ENCODE measurements around the gene PCDH7.

Gene PCDH7

GRCh38 chr4:30728311-30728710 is 8.1 kb downstream of the PCDH7 start:
- H3K4me3 ChIP-seq (ENCODE audit: low read depth, low read length), result no peak overlapping the region
- TF ChIP-seq, protein P1, sequence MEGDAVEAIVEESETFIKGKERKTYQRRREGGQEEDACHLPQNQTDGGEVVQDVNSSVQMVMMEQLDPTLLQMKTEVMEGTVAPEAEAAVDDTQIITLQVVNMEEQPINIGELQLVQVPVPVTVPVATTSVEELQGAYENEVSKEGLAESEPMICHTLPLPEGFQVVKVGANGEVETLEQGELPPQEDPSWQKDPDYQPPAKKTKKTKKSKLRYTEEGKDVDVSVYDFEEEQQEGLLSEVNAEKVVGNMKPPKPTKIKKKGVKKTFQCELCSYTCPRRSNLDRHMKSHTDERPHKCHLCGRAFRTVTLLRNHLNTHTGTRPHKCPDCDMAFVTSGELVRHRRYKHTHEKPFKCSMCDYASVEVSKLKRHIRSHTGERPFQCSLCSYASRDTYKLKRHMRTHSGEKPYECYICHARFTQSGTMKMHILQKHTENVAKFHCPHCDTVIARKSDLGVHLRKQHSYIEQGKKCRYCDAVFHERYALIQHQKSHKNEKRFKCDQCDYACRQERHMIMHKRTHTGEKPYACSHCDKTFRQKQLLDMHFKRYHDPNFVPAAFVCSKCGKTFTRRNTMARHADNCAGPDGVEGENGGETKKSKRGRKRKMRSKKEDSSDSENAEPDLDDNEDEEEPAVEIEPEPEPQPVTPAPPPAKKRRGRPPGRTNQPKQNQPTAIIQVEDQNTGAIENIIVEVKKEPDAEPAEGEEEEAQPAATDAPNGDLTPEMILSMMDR (IDR thresholded peaks at IDR 0.05; ENCODE audit: low read depth, low read length), result no peak

DNA sequence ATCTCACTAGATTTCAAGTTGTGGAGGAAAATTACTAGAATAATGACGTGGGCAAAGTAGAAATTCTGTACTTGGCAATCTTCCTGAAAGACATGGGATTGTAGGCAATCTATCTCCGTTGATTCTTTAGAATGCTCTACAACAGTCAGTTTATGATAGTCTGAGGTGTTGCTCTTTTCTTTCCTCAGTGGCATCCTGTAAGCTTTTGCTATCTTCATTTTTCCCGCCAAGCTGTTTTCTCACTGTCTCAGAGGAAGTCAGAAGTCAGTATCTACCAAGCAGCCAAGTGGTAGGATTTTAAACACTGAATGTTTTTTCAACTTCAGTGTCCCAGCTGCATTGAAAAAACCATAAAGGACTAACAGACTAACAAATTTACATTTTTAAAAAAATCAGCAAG is 23.7 kb downstream of the PCDH7 start:
- no peak overlapping the region for H3K4me3 ChIP-seq (ENCODE audit: low read depth, low read length)
- TF ChIP-seq, protein P1 (IDR thresholded peaks at IDR 0.05; ENCODE audit: low read depth, low read length), result no peak

- no peak overlapping the region for H3K4me3 ChIP-seq (ENCODE audit: low read depth, low read length)
- TF ChIP-seq, protein P1 (IDR thresholded peaks at IDR 0.05; ENCODE audit: low read depth, low read length), result no peak
These were observed 24.2 kb downstream of the PCDH7 start for GRCh38 chr4:30744386-30744785.

- TF ChIP-seq, protein P1 (IDR thresholded peaks at IDR 0.05; ENCODE audit: low read depth, low read length), result no peak
- H3K4me3 ChIP-seq (ENCODE audit: low read depth, low read length), result no peak overlapping the region
These were observed 24.9 kb downstream of the PCDH7 start for GRCh38 chr4:30744957-30745640.

DNA sequence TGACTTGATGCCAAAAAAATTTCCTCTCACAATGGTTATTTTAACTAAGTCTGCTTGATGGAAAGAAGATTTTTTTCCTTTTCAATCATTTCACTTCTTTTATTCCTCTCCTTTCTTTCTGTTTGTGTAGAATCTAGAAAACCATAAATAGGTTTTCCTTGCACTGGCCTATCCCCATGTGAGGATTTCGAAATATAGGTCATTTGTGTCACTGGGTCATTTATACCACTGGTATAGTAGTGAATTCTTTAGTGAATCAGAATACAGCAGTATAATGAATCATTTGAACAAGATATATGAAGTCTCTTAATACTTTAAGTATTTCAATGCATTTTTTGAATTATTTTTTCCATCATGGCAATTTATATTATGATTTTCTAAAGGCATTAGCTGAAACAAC is 26.6 kb downstream of the PCDH7 start:
- H3K4me3 ChIP-seq (ENCODE audit: low read depth, low read length), result no peak overlapping the region
- TF ChIP-seq, protein P1 (IDR thresholded peaks at IDR 0.05; ENCODE audit: low read depth, low read length), result no peak

GRCh38 chr4:30753316-30753715 is 33.1 kb downstream of the PCDH7 start:
- TF ChIP-seq, protein P1 (IDR thresholded peaks at IDR 0.05; ENCODE audit: low read depth, low read length), result no peak
- H3K4me3 ChIP-seq (ENCODE audit: low read depth, low read length), result no peak overlapping the region

- TF ChIP-seq, protein P1 (IDR thresholded peaks at IDR 0.05; ENCODE audit: low read depth, low read length), result no peak
- no peak overlapping the region for H3K4me3 ChIP-seq (ENCODE audit: low read depth, low read length)
These were observed 33.9 kb downstream of the PCDH7 start for GRCh38 chr4:30754021-30754420.

Data from WI38 (cell line).